Neural crest cell (in vitro differentiated cells): Measurements from ENCODE around the gene TMEM138. TPM values are rescaled to one million over a fixed set of nuclear protein-coding genes. Genes with fewer than 3 reads are reported as not detected.

Source experiments
- DNase-seq: peaks from one replicate; pipeline ENCODE4 v3.0.0; 2021; ENCODE audit warnings: low read depth, mixed read lengths, low spot score
- H3K27ac Mint-ChIP-seq: one replicate; pipeline ENCODE4 v1.8.0; 2021; ENCODE audit warnings: mild to moderate bottlenecking, mixed read lengths; ENCODE audit not compliant: unreplicated experiment
- H3K27me3 Mint-ChIP-seq: 2 replicates; pipeline ENCODE4 v1.8.0; 2021; ENCODE audit warnings: low read depth, mild to moderate bottlenecking, mixed read lengths
- H3K36me3 Mint-ChIP-seq: 2 replicates; pipeline ENCODE4 v1.8.0; 2021; ENCODE audit warnings: low read depth, mild to moderate bottlenecking, mixed read lengths
- H3K4me1 Mint-ChIP-seq: 2 replicates; pipeline ENCODE4 v1.8.0; 2021; ENCODE audit warnings: mixed read lengths
- H3K4me3 Mint-ChIP-seq: one replicate; pipeline ENCODE4 v1.8.0; 2021; ENCODE audit warnings: mild to moderate bottlenecking, mixed read lengths
- H3K9me3 Mint-ChIP-seq: 2 replicates; pipeline ENCODE4 v1.8.0; 2021; ENCODE audit warnings: mixed read lengths
- CTCF ChIP-seq: fragments of 200-600 bp; sonication (generic); conservative IDR thresholded peaks from 2 replicates; pipeline ENCODE4 v1.5.0; 2021; ENCODE audit warnings: antibody characterized with exemption, mild to moderate bottlenecking
- total RNA-seq: library from RNA; stranded (reverse); gene quantifications from 2 replicates; pipeline ENCODE4 v1.2.1, GENCODE V29; 2021

Gene TMEM138
- total RNA-seq, 1 donor from 2014 or later = 47.8 TPM

GRCh38 chr11:61329871-61330270, 32.3 kb upstream of the TMEM138 start:
- peaks cover 30% of the 10 kb centered on the region for H3K4me1 Mint-ChIP-seq
- TF ChIP-seq CTCF = no peak
- H3K4me3 Mint-ChIP-seq = peak overlapping the region; percentile 36
- H3K27me3 Mint-ChIP-seq = no peaks in the 10 kb centered on the region
- peak overlapping the region; percentile 2 for H3K27ac Mint-ChIP-seq
- no peaks in the 10 kb centered on the region for H3K9me3 Mint-ChIP-seq
- peaks cover 8% of the 10 kb centered on the region for H3K36me3 Mint-ChIP-seq
- DNase-seq = no peak

- Mint-ChIP-seq H3K4me3 (peak overlapping the region; percentile 95), H3K27me3 (no peaks in the 10 kb centered on the region), H3K27ac (peak overlapping the region; percentile 53), H3K9me3 (no peaks in the 10 kb centered on the region), H3K4me1 (peaks cover 38% of the 10 kb centered on the region), H3K36me3 (peaks cover 8% of the 10 kb centered on the region)
- DNase-seq = no peak
- TF ChIP-seq CTCF = no peak
These were observed 30.5 kb upstream of the TMEM138 start for GRCh38 chr11:61331651-61332050.

GRCh38 chr11:61332281-61332796, 29.8 kb upstream of the TMEM138 start:
- Mint-ChIP-seq H3K4me1 (peaks cover 45% of the 10 kb centered on the region), H3K36me3 (peaks cover 8% of the 10 kb centered on the region), H3K27ac (peak overlapping the region; percentile 53), H3K27me3 (no peaks in the 10 kb centered on the region), H3K4me3 (peak overlapping the region; percentile 95), H3K9me3 (no peaks in the 10 kb centered on the region)
- no peak for DNase-seq
- TF ChIP-seq CTCF = no peak

GRCh38 chr11:61332797-61333549, 29.2 kb upstream of the TMEM138 start, which contains the start of the genes DDB1 and TKFC:
TSS of gene DDB1 (minus strand) at chr11:61333105. CDS start at chr11:61332968, 137 bp downstream.
TSS of gene TKFC (plus strand) at chr11:61333228. CDS start at chr11:61334729, 1,501 bp downstream.
- Mint-ChIP-seq H3K27me3 (no peaks in the 10 kb centered on the region), H3K27ac (peak within 1 kb of the TSS; percentile 97), H3K4me1 (peaks cover 45% of the 10 kb centered on the region), H3K36me3 (peaks cover 5% of the 10 kb centered on the region), H3K9me3 (no peaks in the 10 kb centered on the region), H3K4me3 (peak within 1 kb of the TSS; percentile 95)
- no peak for TF ChIP-seq CTCF
- DNase-seq = peak; percentile 96

GRCh38 chr11:61333550-61334433, 28.4 kb upstream of the TMEM138 start:
- Mint-ChIP-seq H3K4me3 (peak overlapping the region; percentile 95), H3K9me3 (no peaks in the 10 kb centered on the region), H3K36me3 (peaks cover 5% of the 10 kb centered on the region), H3K27ac (peak overlapping the region; percentile 97), H3K27me3 (no peaks in the 10 kb centered on the region), H3K4me1 (peaks cover 45% of the 10 kb centered on the region)
- no peak for DNase-seq
- TF ChIP-seq CTCF = no peak
